Measurements from ENCODE around the gene SPPL3.
"Not testable (repeated sequence)": the region's sequence is repeated elsewhere in the genome, so short reads cannot be mapped to it uniquely, and the experiment has no call there.

The SPPL3 gene

GRCh38 chr12:120917748-120918147, 13.6 kb upstream of the SPPL3 start:
- no peak for DNase-seq

GRCh38 chr12:120916561-120916960, 12.4 kb upstream of the SPPL3 start:
- DNase-seq, result no peak

GRCh38 chr12:120914794-120915193, 10.6 kb upstream of the SPPL3 start:
- DNase-seq, result no peak

- no peak for DNase-seq
Observed at GRCh38 chr12:120909633-120910298, 5.6 kb upstream of the SPPL3 start.

- DNase-seq, result no peak
Observed at GRCh38 chr12:120905856-120906384, 1.8 kb upstream of the SPPL3 start.

GRCh38 chr12:120903412-120904196, 554 bp downstream of the SPPL3 start:
- DNase-seq, result peak; percentile 19 to 64 (median 42)

- no peak for DNase-seq
Observed at GRCh38 chr12:120902846-120903411, 1.2 kb downstream of the SPPL3 start.

GRCh38 chr12:120901818-120902217, 2.3 kb downstream of the SPPL3 start:
- no peak for DNase-seq

GRCh38 chr12:120901101-120901500, 3.1 kb downstream of the SPPL3 start:
- DNase-seq, result not testable (repeated sequence)

- DNase-seq, result no peak
Observed at GRCh38 chr12:120895532-120895931, 8.6 kb downstream of the SPPL3 start.

GRCh38 chr12:120892265-120892664, 11.9 kb downstream of the SPPL3 start:
- DNase-seq, result no peak

GRCh38 chr12:120890963-120891362, 13.2 kb downstream of the SPPL3 start:
- DNase-seq, result no peak

- no peak for DNase-seq
Observed at GRCh38 chr12:120887253-120888043, 16.7 kb downstream of the SPPL3 start.

- no peak for DNase-seq
Observed at GRCh38 chr12:120886199-120887018, 17.7 kb downstream of the SPPL3 start.

GRCh38 chr12:120885521-120885920, 18.6 kb downstream of the SPPL3 start:
- no peak for DNase-seq

GRCh38 chr12:120884644-120885043, 19.5 kb downstream of the SPPL3 start:
- DNase-seq, result no peak

- DNase-seq, result no peak
Observed at GRCh38 chr12:120882055-120882555, 22.1 kb downstream of the SPPL3 start.

- DNase-seq, result no peak
Observed at GRCh38 chr12:120879718-120880300, 24.3 kb downstream of the SPPL3 start.

GRCh38 chr12:120879102-120879501, 25.1 kb downstream of the SPPL3 start:
- DNase-seq, result no peak

GRCh38 chr12:120874547-120875245, 29.5 kb downstream of the SPPL3 start:
- DNase-seq, result no peak

- DNase-seq, result no peak
Observed at GRCh38 chr12:120873226-120873625, 30.9 kb downstream of the SPPL3 start.
